Fibroblast of lung (primary cell): Measurements from ENCODE around the gene SIK2. TPM values are rescaled to one million over a fixed set of nuclear protein-coding genes. Genes with fewer than 3 reads are reported as not detected.
"Not testable (repeated sequence)": the region's sequence is repeated elsewhere in the genome, so short reads cannot be mapped to it uniquely, and the experiment has no call there.

Experiments used
- DNase-seq, 2 donors: peaks; one replicate each; pipeline versions ENCODE4 v3.0.0 to v3.0.0-alpha.2; 2010; ENCODE audit warnings: low read depth in 2 of 2
- H2AFZ ChIP-seq: 2 replicates; pipeline ENCODE4 v1.5.1; 2012; ENCODE audit warnings: low read length, control low read depth, inconsistent platforms
- H3K27ac ChIP-seq: 2 replicates; pipeline ENCODE4 v1.5.1; 2011; ENCODE audit warnings: low read length, control low read depth; ENCODE audit not compliant: insufficient read depth
- H3K27me3 ChIP-seq: 2 replicates; pipeline ENCODE4 v1.5.1; 2011; ENCODE audit warnings: mild to moderate bottlenecking, low read length; ENCODE audit not compliant: control insufficient read depth, insufficient read depth
- H3K36me3 ChIP-seq: 2 replicates; pipeline ENCODE4 v1.5.1; 2011; ENCODE audit warnings: low read length; ENCODE audit not compliant: control insufficient read depth, insufficient read depth
- H3K4me1 ChIP-seq: 2 replicates; pipeline ENCODE4 v1.5.1; 2011; ENCODE audit warnings: low read length; ENCODE audit not compliant: control insufficient read depth, insufficient read depth; ENCODE audit errors: extremely low read depth
- H3K4me2 ChIP-seq: 2 replicates; pipeline ENCODE4 v1.5.1; 2011; ENCODE audit warnings: low read length, control low read depth; ENCODE audit not compliant: insufficient read depth; ENCODE audit errors: extremely low read depth
- H3K4me3 ChIP-seq, 4 experiments: fragments of 200-600 bp in 1 of 4; sonication (generic) in 1 of 4; replicated peaks in 1 of 4; 2 replicates each; pipeline ENCODE4 v1.5.1; 2011 to 2016; ENCODE audit warnings: low read length in 4 of 4, low read depth in 3 of 4, mild to moderate bottlenecking in 3 of 4, control low read depth in 2 of 4, inconsistent platforms in 1 of 4, mixed read lengths in 1 of 4; ENCODE audit not compliant: insufficient read depth in 1 of 4; ENCODE audit errors: control extremely low read depth in 1 of 4
- H3K79me2 ChIP-seq: 2 replicates; pipeline ENCODE4 v1.5.1; 2012; ENCODE audit warnings: mild to moderate bottlenecking, low read length, inconsistent platforms; ENCODE audit not compliant: control insufficient read depth, insufficient read depth
- H3K9ac ChIP-seq: 2 replicates; pipeline ENCODE4 v1.5.1; 2011; ENCODE audit warnings: mild to moderate bottlenecking, low read length, control low read depth; ENCODE audit not compliant: insufficient read depth
- H3K9me3 ChIP-seq: 2 replicates; pipeline ENCODE4 v1.5.1; 2012; ENCODE audit warnings: low read depth, low read length; ENCODE audit not compliant: control insufficient read depth, insufficient read depth
- H4K20me1 ChIP-seq: 2 replicates; pipeline ENCODE4 v1.5.1; 2011; ENCODE audit warnings: low read length; ENCODE audit not compliant: control insufficient read depth, insufficient read depth; ENCODE audit errors: extremely low read depth
- CTCF ChIP-seq, 2 donors: IDR thresholded peaks in 1 of 2; conservative IDR thresholded peaks in 1 of 2; 1 replicate in 1 of 2; 2 replicates in 1 of 2; pipeline ENCODE4 v1.5.1; 2011 to 2012; ENCODE audit warnings: low read length in 2 of 2, control low read depth in 1 of 2, inconsistent platforms in 1 of 2, low read depth in 1 of 2, mild to moderate bottlenecking in 1 of 2
- EZH2 ChIP-seq: IDR thresholded peaks from 2 replicates; pipeline ENCODE4 v1.5.1; 2012; ENCODE audit warnings: low read length, control low read depth, mild to moderate bottlenecking; ENCODE audit errors: missing control alignments
- polyA plus RNA-seq, 2 donors: library from polyadenylated mRNA; depleted of rRNA in 1 of 2; stranded (reverse) in 1 of 2; unstranded in 1 of 2; fragments of >200 nt; gene quantifications; 2 replicates each; pipeline ENCODE4 v1.2.1, GENCODE V29; 2011 to 2012; ENCODE audit warnings: missing spikeins in 1 of 2
- total RNA-seq: library from RNA; depleted of rRNA; stranded (reverse); fragments of >200 nt; gene quantifications from 2 replicates; pipeline ENCODE4 v1.2.1, GENCODE V29; 2014

The SIK2 gene
- total and polyA plus RNA-seq, 2 donors (not counting 1 experiment from before 2014, with no cell fraction given): 16.3 to 19.3 TPM

GRCh38 chr11:111765984-111766833, 164.0 kb downstream of the SIK2 start, which contains the start of gene PPP2R1B:
PPP2R1B (minus strand) TSS chr11:111766389; CDS start chr11:111766361, 28 bp downstream.
- Histone ChIP-seq H3K4me1 (peaks cover 5% of the 10 kb centered on the region), H3K9me3 (no peaks in the 10 kb centered on the region), H3K79me2 (peaks cover 36% of the 10 kb centered on the region), H3K9ac (peak within 1 kb of the TSS; percentile 90), H3K27ac (peak within 1 kb of the TSS; percentile 89), H3K27me3 (no peaks in the 10 kb centered on the region), H3K4me3 (peak within 1 kb of the TSS; percentile 88 to 94 (median 90)), H4K20me1 (no peaks in the 10 kb centered on the region), H3K36me3 (peaks cover 3% of the 10 kb centered on the region), H2AFZ (peak within 1 kb of the TSS; percentile 95), H3K4me2 (peak within 1 kb of the TSS; percentile 99)
- TF ChIP-seq CTCF (conservative IDR thresholded peaks at IDR 0.05 in 1 of 2, IDR thresholded peaks at IDR 0.05 in 1 of 2; ENCODE audit: low read depth in 1 of 2, low read length in 2 of 2): no peak
- TF ChIP-seq EZH2: no peak
- DNase-seq: peak; percentile 62 to 65

- Histone ChIP-seq H3K9ac (peak overlapping the region; percentile 59), H3K27ac (peak overlapping the region; percentile 89), H2AFZ (peak overlapping the region; percentile 95), H3K9me3 (no peaks in the 10 kb centered on the region), H3K4me3 (peak overlapping the region; percentile 88 to 94 (median 90)), H3K27me3 (no peaks in the 10 kb centered on the region), H4K20me1 (no peaks in the 10 kb centered on the region), H3K36me3 (peaks cover 3% of the 10 kb centered on the region), H3K4me1 (peaks cover 5% of the 10 kb centered on the region), H3K4me2 (peak overlapping the region; percentile 99), H3K79me2 (peaks cover 33% of the 10 kb centered on the region)
- no peak for DNase-seq
- no peak for TF ChIP-seq CTCF (conservative IDR thresholded peaks at IDR 0.05 in 1 of 2, IDR thresholded peaks at IDR 0.05 in 1 of 2; ENCODE audit: low read depth in 1 of 2, low read length in 2 of 2)
- TF ChIP-seq EZH2: no peak
Measured at GRCh38 chr11:111766834-111767142, 164.5 kb downstream of the SIK2 start.

DNA sequence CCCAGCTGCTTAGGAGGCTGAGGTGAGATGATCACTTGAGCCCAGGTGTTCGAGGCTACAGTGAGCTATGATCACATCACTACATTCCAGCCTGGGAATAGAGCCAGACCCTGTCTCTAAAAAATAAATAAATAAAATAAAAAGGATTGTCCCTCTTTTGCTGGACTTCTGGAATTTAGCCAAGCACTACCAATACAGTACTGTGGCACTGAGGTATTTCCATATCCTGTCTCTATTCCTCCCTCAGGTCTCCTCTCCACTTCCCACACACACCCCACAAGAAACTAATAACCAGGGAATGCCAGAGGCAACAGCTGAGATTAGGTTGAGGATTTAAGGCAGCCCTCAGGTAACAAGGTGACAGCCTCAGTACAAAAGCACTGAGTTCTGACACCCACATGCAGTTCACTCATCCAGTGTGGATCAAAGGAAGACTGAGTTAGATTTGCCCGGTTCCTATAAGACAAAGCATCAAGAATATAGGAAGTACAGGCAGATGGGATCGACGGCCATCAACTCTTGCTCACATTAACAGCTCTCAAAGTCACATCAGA, 168.4 kb downstream of the SIK2 start:
- Histone ChIP-seq H3K9ac (no peak overlapping the region), H3K36me3 (no peaks in the 10 kb centered on the region), H3K27ac (no peak overlapping the region), H3K4me2 (no peak overlapping the region), H3K9me3 (no peaks in the 10 kb centered on the region), H3K4me1 (peaks cover 3% of the 10 kb centered on the region), H3K79me2 (peaks cover 5% of the 10 kb centered on the region), H3K4me3 (no peak overlapping the region), H3K27me3 (no peaks in the 10 kb centered on the region), H2AFZ (no peak overlapping the region), H4K20me1 (no peaks in the 10 kb centered on the region)
- TF ChIP-seq CTCF (conservative IDR thresholded peaks at IDR 0.05 in 1 of 2, IDR thresholded peaks at IDR 0.05 in 1 of 2; ENCODE audit: low read depth in 1 of 2, low read length in 2 of 2) (no peak), EZH2 (no peak)
- no peak for DNase-seq

- H3K36me3 ChIP-seq, DNase-seq, H3K4me3 ChIP-seq, H3K9ac ChIP-seq, H3K9me3 ChIP-seq, H3K79me2 ChIP-seq, H3K4me2 ChIP-seq, H4K20me1 ChIP-seq, H3K27ac ChIP-seq, H2AFZ ChIP-seq, H3K27me3 ChIP-seq, H3K4me1 ChIP-seq: not testable (repeated sequence)
Measured at GRCh38 chr11:111771205-111771604, 169.0 kb downstream of the SIK2 start.
